PC-9 (cell line): ENCODE data around the gene PIEZO2.

Experiments
- CTCF ChIP-seq: fragments of 200-600 bp; sonication (generic); conservative IDR thresholded peaks from 2 replicates; pipeline ENCODE4 v1.6.1; 2017; ENCODE audit warnings: mixed run types, antibody characterized with exemption, mild to moderate bottlenecking, moderate library complexity
- EZH2 ChIP-seq: fragments of 200-600 bp; sonication (generic); IDR thresholded peaks from 2 replicates; pipeline ENCODE4 v1.8.0; 2017; ENCODE audit warnings: antibody characterized with exemption, low read depth

- no peak for TF ChIP-seq CTCF
- no peak for TF ChIP-seq EZH2
Measured at GRCh38 chr18:10792181-10792580, 357.2 kb downstream of the PIEZO2 start.
